ENCODE data around the gene ABCA13.

Gene ABCA13

DNA sequence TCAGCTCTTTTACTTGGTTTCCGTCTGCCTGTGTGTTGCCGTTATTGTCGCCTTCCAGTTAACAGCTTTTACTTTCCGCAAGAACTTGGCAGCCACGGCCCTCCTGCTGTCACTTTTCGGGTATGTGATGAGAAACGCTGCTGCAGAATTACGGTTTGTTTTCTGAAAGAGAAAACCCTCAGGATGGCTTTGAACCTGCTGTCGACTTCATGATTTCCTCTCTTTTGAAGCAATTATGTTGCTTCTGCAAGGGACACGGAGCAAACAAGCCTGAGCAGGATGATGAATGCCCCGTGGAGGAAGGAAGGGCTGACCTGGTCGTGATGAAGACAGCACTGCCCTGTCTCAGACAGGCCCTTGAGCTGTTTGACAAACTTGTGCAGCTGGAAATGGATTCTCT, 339.8 kb downstream of the ABCA13 start:
- no peak overlapping the region for H2AFZ ChIP-seq (ENCODE audit: low read depth)
- H3K4me2 ChIP-seq: no peak overlapping the region
- H3K27ac ChIP-seq: no peak overlapping the region
- no peaks in the 10 kb centered on the region for H3K4me1 ChIP-seq (ENCODE audit: low read depth, poor library complexity, severe bottlenecking)
- H3K27me3 ChIP-seq (ENCODE audit: insufficient read depth, low read depth): no peaks in the 10 kb centered on the region
- no peaks in the 10 kb centered on the region for H3K36me3 ChIP-seq (ENCODE audit: insufficient read depth)
- H3K9ac ChIP-seq: no peak overlapping the region
- H3K4me3 ChIP-seq (IDR thresholded peaks at IDR 0.05; ENCODE audit: insufficient read depth, low read depth, low read length): no peak overlapping the region
- H4K20me1 ChIP-seq (ENCODE audit: insufficient read depth): no peaks in the 10 kb centered on the region
- TF ChIP-seq, protein P1, sequence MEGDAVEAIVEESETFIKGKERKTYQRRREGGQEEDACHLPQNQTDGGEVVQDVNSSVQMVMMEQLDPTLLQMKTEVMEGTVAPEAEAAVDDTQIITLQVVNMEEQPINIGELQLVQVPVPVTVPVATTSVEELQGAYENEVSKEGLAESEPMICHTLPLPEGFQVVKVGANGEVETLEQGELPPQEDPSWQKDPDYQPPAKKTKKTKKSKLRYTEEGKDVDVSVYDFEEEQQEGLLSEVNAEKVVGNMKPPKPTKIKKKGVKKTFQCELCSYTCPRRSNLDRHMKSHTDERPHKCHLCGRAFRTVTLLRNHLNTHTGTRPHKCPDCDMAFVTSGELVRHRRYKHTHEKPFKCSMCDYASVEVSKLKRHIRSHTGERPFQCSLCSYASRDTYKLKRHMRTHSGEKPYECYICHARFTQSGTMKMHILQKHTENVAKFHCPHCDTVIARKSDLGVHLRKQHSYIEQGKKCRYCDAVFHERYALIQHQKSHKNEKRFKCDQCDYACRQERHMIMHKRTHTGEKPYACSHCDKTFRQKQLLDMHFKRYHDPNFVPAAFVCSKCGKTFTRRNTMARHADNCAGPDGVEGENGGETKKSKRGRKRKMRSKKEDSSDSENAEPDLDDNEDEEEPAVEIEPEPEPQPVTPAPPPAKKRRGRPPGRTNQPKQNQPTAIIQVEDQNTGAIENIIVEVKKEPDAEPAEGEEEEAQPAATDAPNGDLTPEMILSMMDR (conservative IDR thresholded peaks at IDR 0.05; ENCODE audit: low read depth, low read length): no peak
- no peaks in the 10 kb centered on the region for H3K79me2 ChIP-seq (ENCODE audit: insufficient read depth, low read depth)

DNA sequence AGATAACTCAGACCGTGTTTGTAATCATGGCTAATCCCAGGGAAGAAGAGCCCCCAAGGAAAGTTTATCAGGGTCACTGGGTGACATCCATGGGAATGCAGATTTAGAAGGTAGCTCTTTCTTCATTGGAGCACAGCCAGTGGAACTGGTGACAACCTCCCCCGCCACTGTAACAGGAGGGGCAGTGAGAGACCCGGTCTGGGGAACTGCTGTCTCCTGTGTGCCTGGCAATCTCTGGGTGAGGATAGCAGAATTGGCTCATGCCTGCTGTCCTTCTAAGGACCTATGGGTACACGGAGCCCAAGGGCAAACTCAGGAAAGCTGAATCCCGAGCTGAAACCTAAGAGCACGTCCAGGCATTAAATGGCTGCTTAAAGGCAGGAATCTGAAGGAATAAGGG, 341.6 kb downstream of the ABCA13 start:
- H3K79me2 ChIP-seq (ENCODE audit: insufficient read depth, low read depth): no peaks in the 10 kb centered on the region
- H3K9ac ChIP-seq: no peak overlapping the region
- H3K36me3 ChIP-seq (ENCODE audit: insufficient read depth): no peaks in the 10 kb centered on the region
- no peak overlapping the region for H3K27ac ChIP-seq
- no peaks in the 10 kb centered on the region for H3K27me3 ChIP-seq (ENCODE audit: insufficient read depth, low read depth)
- no peaks in the 10 kb centered on the region for H3K4me1 ChIP-seq (ENCODE audit: low read depth, poor library complexity, severe bottlenecking)
- H3K4me2 ChIP-seq: no peak overlapping the region
- H2AFZ ChIP-seq (ENCODE audit: low read depth): no peak overlapping the region
- H4K20me1 ChIP-seq (ENCODE audit: insufficient read depth): no peaks in the 10 kb centered on the region
- no peak overlapping the region for H3K4me3 ChIP-seq (IDR thresholded peaks at IDR 0.05; ENCODE audit: insufficient read depth, low read depth, low read length)
- TF ChIP-seq, protein P1 (conservative IDR thresholded peaks at IDR 0.05; ENCODE audit: low read depth, low read length): no peak

DNA sequence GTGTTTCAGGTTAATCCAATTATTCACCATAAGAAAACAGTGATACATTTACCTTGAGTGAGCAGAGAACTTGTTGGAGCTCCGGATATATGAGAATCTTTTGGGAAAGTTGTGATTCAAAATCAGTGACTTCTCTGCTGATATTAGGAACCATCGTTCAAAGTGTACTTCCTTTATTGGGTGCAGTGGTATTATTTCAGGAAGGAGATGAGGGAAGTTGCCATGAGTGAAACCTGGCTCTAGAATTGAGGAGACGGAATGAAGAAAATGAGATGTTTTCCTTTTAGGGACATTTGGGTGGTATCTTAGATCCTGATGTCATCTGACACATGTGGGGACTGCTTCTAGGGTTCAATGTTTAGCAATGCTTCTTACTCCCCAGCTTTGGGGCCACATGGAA, 343.9 kb downstream of the ABCA13 start:
- Histone ChIP-seq H3K9ac (no peak overlapping the region), H3K4me2 (no peak overlapping the region), H3K36me3 (ENCODE audit: insufficient read depth) (no peaks in the 10 kb centered on the region), H4K20me1 (ENCODE audit: insufficient read depth) (no peaks in the 10 kb centered on the region), H3K4me3 (IDR thresholded peaks at IDR 0.05; ENCODE audit: insufficient read depth, low read depth, low read length) (no peak overlapping the region), H2AFZ (ENCODE audit: low read depth) (no peak overlapping the region), H3K27me3 (ENCODE audit: insufficient read depth, low read depth) (no peaks in the 10 kb centered on the region), H3K79me2 (ENCODE audit: insufficient read depth, low read depth) (no peaks in the 10 kb centered on the region), H3K4me1 (ENCODE audit: low read depth, poor library complexity, severe bottlenecking) (no peaks in the 10 kb centered on the region), H3K27ac (no peak overlapping the region)
- TF ChIP-seq, protein P1 (conservative IDR thresholded peaks at IDR 0.05; ENCODE audit: low read depth, low read length): no peak

DNA sequence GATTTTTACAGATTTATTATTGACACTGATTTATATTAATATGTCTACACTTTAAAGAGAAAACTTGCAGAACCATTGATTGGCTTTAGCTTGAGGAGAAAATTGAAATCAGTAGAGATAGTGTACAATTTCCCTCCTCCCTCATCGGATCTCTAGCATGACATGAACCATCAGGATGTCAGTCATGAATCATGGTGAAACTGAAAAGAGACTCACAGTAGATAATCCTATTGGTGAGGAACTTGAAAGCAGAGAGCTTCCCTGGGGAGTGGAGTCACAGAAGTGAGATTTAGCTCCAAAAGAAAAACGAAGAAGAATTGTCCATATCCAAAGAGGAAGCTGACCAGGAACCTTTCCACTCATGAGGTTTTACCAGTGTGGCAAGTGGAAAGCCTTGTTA, 346.8 kb downstream of the ABCA13 start:
- H3K79me2 ChIP-seq (ENCODE audit: insufficient read depth, low read depth): no peaks in the 10 kb centered on the region

More for the DNA sequence above, 346.8 kb downstream of the ABCA13 start:
- H3K4me3 ChIP-seq (IDR thresholded peaks at IDR 0.05; ENCODE audit: insufficient read depth, low read depth, low read length): no peak overlapping the region
- no peak overlapping the region for H3K9ac ChIP-seq
- H2AFZ ChIP-seq (ENCODE audit: low read depth): no peak overlapping the region
- H3K36me3 ChIP-seq (ENCODE audit: insufficient read depth): no peaks in the 10 kb centered on the region
- TF ChIP-seq, protein P1 (conservative IDR thresholded peaks at IDR 0.05; ENCODE audit: low read depth, low read length): no peak
- no peak overlapping the region for H3K27ac ChIP-seq
- H3K27me3 ChIP-seq (ENCODE audit: insufficient read depth, low read depth): no peaks in the 10 kb centered on the region
- H4K20me1 ChIP-seq (ENCODE audit: insufficient read depth): no peaks in the 10 kb centered on the region
- H3K4me2 ChIP-seq: no peak overlapping the region
- no peaks in the 10 kb centered on the region for H3K4me1 ChIP-seq (ENCODE audit: low read depth, poor library complexity, severe bottlenecking)
